ENCODE measurements around the gene IRF8.

Gene IRF8

DNA sequence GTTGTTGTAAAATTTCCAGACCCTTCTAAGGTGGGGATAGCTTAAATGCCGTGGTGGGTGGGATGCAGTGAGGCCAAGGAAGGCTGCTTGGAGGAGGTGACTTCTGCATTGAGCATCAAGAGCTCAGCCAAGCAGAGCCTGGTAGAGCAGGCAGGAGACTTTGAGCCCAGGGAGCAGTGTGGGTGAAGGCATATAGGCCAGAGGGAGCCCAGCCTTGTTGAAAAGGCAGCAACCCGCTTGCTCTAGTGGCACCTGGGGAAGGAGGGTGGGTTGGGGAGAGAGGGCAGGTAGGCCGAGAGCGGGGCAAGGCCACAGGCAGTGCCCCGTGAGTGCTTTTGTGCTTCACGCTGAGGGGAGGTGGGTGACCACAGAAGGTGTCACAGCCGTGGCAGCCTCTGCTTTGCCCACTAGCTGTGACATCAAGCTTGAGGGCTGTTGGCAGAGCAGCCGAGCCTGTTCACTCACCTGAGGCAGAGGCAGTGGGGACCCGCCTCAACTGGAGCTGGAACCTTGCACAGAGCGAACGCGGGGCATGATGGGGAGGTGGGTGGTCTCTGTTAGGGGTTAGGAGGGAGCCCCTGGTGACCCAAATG lies 56.1 kb downstream of the IRF8 start:
- TF ChIP-seq, protein P1, sequence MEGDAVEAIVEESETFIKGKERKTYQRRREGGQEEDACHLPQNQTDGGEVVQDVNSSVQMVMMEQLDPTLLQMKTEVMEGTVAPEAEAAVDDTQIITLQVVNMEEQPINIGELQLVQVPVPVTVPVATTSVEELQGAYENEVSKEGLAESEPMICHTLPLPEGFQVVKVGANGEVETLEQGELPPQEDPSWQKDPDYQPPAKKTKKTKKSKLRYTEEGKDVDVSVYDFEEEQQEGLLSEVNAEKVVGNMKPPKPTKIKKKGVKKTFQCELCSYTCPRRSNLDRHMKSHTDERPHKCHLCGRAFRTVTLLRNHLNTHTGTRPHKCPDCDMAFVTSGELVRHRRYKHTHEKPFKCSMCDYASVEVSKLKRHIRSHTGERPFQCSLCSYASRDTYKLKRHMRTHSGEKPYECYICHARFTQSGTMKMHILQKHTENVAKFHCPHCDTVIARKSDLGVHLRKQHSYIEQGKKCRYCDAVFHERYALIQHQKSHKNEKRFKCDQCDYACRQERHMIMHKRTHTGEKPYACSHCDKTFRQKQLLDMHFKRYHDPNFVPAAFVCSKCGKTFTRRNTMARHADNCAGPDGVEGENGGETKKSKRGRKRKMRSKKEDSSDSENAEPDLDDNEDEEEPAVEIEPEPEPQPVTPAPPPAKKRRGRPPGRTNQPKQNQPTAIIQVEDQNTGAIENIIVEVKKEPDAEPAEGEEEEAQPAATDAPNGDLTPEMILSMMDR (IDR thresholded peaks at IDR 0.05; ENCODE audit: control insufficient read depth, insufficient read depth, low read depth, low read length, missing control alignments) = no peak
- no peak for DNase-seq (ENCODE audit: low read depth)
- H3K4me3 ChIP-seq (ENCODE audit: control insufficient read depth, low read depth, low read length) = no peak overlapping the region

- DNase-seq (ENCODE audit: low read depth) = no peak
- H3K4me3 ChIP-seq (ENCODE audit: control insufficient read depth, low read depth, low read length) = no peak overlapping the region
- TF ChIP-seq, protein P1 (IDR thresholded peaks at IDR 0.05; ENCODE audit: control insufficient read depth, insufficient read depth, low read depth, low read length, missing control alignments) = no peak
Measured at GRCh38 chr16:85955566-85955965, 56.6 kb downstream of the IRF8 start.

GRCh38 chr16:85956426-85956825 lies 57.5 kb downstream of the IRF8 start:
- no peak overlapping the region for H3K4me3 ChIP-seq (ENCODE audit: control insufficient read depth, low read depth, low read length)
- TF ChIP-seq, protein P1 (IDR thresholded peaks at IDR 0.05; ENCODE audit: control insufficient read depth, insufficient read depth, low read depth, low read length, missing control alignments) = no peak
- DNase-seq (ENCODE audit: low read depth) = no peak

DNA sequence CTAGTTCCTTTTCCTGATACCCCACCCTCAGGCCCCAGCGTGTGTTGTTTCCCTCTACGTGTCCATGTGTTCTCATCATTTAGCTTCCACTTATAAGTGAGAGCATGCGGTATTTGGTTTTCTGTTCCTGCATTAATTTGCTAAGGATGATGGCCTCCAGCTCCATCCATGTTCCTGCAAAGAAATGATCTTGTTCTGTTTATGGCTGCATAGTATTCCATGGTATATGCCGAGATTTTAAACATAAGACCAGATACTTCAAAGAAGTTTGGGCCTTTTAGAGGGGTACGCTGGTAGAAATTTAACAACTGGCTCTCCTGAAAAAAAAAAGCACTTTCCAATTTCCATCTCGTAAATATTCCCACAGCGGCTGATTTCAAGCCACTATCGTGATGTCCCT lies 59.8 kb downstream of the IRF8 start:
- TF ChIP-seq, protein P1 (IDR thresholded peaks at IDR 0.05; ENCODE audit: control insufficient read depth, insufficient read depth, low read depth, low read length, missing control alignments) = no peak
- no peak for DNase-seq (ENCODE audit: low read depth)
- H3K4me3 ChIP-seq (ENCODE audit: control insufficient read depth, low read depth, low read length) = no peak overlapping the region

- TF ChIP-seq, protein P1 (IDR thresholded peaks at IDR 0.05; ENCODE audit: control insufficient read depth, insufficient read depth, low read depth, low read length, missing control alignments) = no peak
- H3K4me3 ChIP-seq (ENCODE audit: control insufficient read depth, low read depth, low read length) = no peak overlapping the region
- no peak for DNase-seq (ENCODE audit: low read depth)
Measured at GRCh38 chr16:85959686-85960085, 60.7 kb downstream of the IRF8 start.

GRCh38 chr16:85960486-85961046 lies 61.6 kb downstream of the IRF8 start:
- TF ChIP-seq, protein P1 (IDR thresholded peaks at IDR 0.05; ENCODE audit: control insufficient read depth, insufficient read depth, low read depth, low read length, missing control alignments) = no peak
- H3K4me3 ChIP-seq (ENCODE audit: control insufficient read depth, low read depth, low read length) = no peak overlapping the region
- no peak for DNase-seq (ENCODE audit: low read depth)
